HG03558 (cell line): ENCODE results near the gene PIK3CB.
A peak's percentile ranks its signal among the peaks of the same experiment; 100 is the strongest.
"Not testable (repeated sequence)": the region's sequence is repeated elsewhere in the genome, so short reads cannot be mapped to it uniquely, and the experiment has no call there.

Experiments used
- ATAC-seq: cut with Tn5 transposase; IDR thresholded peaks from one replicate; pipeline ENCODE4 v1.9.1; 2021; ENCODE audit warnings: moderate number of reproducible peaks; ENCODE audit not compliant: unreplicated experiment; ENCODE audit errors: extremely low read depth

PIK3CB gene

GRCh38 chr3:138809500-138810256 is 25.1 kb downstream of the PIK3CB start:
- ATAC-seq, result no peak

- no peak for ATAC-seq
Measured at GRCh38 chr3:138806376-138807080, 28.2 kb downstream of the PIK3CB start.

GRCh38 chr3:138803006-138803653 is 31.6 kb downstream of the PIK3CB start:
- ATAC-seq, result no peak

GRCh38 chr3:138802223-138802622 is 32.5 kb downstream of the PIK3CB start:
- not testable (repeated sequence) for ATAC-seq

GRCh38 chr3:138801792-138802191 is 32.9 kb downstream of the PIK3CB start:
- no peak for ATAC-seq

GRCh38 chr3:138800248-138800647 is 34.5 kb downstream of the PIK3CB start:
- ATAC-seq, result no peak

- no peak for ATAC-seq
Measured at GRCh38 chr3:138799822-138800221, 34.9 kb downstream of the PIK3CB start.

- no peak for ATAC-seq
Measured at GRCh38 chr3:138797508-138798038, 37.2 kb downstream of the PIK3CB start.

- ATAC-seq, result no peak
Measured at GRCh38 chr3:138796761-138797160, 38.0 kb downstream of the PIK3CB start.

GRCh38 chr3:138786788-138787271 is 47.9 kb downstream of the PIK3CB start:
- ATAC-seq, result no peak

GRCh38 chr3:138785951-138786350 is 48.8 kb downstream of the PIK3CB start:
- ATAC-seq, result no peak

GRCh38 chr3:138785362-138785857 is 49.3 kb downstream of the PIK3CB start:
- ATAC-seq, result not testable (repeated sequence)

GRCh38 chr3:138782755-138783154 is 52.0 kb downstream of the PIK3CB start:
- ATAC-seq, result no peak

- ATAC-seq, result no peak
Measured at GRCh38 chr3:138781012-138781470, 53.7 kb downstream of the PIK3CB start.

- no peak for ATAC-seq
Measured at GRCh38 chr3:138778643-138779042, 56.1 kb downstream of the PIK3CB start.

GRCh38 chr3:138776961-138777360 is 57.8 kb downstream of the PIK3CB start:
- ATAC-seq, result no peak

- ATAC-seq, result no peak
Measured at GRCh38 chr3:138775254-138775595, 59.5 kb downstream of the PIK3CB start.

GRCh38 chr3:138774529-138775253 is 60.0 kb downstream of the PIK3CB start:
- peak; percentile 82 for ATAC-seq

- ATAC-seq, result no peak
Measured at GRCh38 chr3:138771585-138771984, 63.1 kb downstream of the PIK3CB start.

GRCh38 chr3:138769616-138770015 is 65.1 kb downstream of the PIK3CB start:
- no peak for ATAC-seq
